Activated T-helper 9 cell treated with anti-CD3 and anti-CD28 coated beads, Interleukin-2, amount 50 U/mL, for 16 hours (primary cell): Measurements from ENCODE around the gene ARHGAP29.

Source experiments
- DNase-seq: peaks from one replicate; pipeline ENCODE4 v3.0.0-alpha.2; 2020; ENCODE audit warnings: low read depth

The ARHGAP29 gene

GRCh38 chr1:94265011-94265422 lies 27.6 kb upstream of the ARHGAP29 start:
- no peak for DNase-seq

GRCh38 chr1:94260635-94261387 lies 23.4 kb upstream of the ARHGAP29 start:
- DNase-seq, result no peak

DNA sequence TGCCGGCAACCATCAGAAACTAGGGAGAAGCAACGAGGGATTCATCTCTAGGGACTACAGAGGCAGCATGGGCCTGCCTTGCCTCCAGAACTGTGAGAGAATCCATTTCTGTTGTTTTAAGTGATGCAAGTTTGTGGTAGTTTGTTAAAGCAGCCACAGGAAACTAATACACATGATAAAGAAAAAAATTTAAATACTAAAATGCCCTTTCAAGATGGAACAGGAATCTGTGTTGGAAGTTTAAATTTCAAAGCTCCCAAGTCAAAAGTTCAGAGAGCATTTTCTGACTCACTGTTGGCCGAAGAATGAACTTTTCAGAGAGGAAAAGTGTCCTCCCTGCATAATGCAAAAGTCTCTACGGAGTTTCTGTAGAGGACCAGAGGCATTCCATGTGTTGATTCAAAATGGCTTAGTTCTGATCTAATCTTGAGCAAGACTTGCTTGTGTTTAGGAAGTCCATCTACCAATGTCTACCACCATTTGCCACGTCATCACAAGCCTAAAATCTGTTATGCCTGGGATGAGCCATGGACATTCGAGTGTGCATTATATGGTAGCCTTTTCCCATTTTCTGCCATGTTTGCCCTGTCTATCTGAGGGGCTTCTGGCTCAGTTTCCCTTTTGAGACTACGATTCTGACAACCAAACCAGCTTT lies 22.4 kb upstream of the ARHGAP29 start:
- no peak for DNase-seq

- DNase-seq, result no peak
These were observed 21.5 kb upstream of the ARHGAP29 start for GRCh38 chr1:94258873-94259331.

DNA sequence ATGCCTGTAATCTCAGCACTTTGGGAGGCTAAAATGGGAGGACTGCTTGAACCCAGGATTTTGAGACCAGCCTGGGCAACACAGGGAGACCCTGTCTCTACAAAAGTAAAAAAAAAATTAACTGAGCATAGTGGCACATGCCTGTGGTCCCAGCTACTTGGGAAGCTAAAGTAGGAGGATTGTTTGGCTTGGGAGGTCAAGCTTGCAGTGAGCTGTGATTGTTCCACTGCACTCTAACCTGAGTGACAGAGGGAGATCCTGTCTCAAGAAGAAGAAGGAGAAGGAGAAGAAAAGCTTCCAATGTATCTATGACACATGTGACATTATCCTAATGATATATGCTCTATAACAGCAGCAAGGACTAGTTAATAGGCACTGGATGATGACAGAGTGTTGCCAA lies 20.1 kb upstream of the ARHGAP29 start:
- DNase-seq, result no peak

GRCh38 chr1:94255476-94255875 lies 18.1 kb upstream of the ARHGAP29 start:
- no peak for DNase-seq

GRCh38 chr1:94254073-94254810 lies 16.9 kb upstream of the ARHGAP29 start:
- no peak for DNase-seq

DNA sequence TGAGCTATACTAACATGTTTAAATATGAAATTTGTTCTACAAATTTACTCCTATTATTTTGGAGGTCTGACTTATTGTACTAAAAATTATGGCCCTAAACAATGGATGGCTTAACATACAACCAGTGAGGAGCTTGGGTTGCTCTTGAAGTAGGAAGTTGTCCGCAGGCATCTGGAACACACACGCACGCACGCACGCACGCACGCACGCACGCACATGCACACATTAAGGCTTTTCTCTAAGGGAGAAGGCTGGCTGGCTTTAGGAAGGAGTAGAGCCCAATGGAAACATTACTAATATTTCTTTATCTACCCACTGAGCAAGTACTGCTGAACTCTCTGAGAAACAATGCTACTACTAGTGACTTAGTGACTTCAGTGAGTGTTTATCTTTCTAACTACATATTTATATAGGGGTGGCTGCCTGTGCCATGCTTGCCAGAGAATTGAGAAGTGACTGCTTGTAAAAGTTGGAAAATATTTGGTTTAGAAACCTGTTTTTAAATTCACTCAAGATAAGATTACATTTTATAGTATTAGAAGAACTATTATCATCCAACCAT lies 16.2 kb upstream of the ARHGAP29 start:
- DNase-seq, result no peak

DNA sequence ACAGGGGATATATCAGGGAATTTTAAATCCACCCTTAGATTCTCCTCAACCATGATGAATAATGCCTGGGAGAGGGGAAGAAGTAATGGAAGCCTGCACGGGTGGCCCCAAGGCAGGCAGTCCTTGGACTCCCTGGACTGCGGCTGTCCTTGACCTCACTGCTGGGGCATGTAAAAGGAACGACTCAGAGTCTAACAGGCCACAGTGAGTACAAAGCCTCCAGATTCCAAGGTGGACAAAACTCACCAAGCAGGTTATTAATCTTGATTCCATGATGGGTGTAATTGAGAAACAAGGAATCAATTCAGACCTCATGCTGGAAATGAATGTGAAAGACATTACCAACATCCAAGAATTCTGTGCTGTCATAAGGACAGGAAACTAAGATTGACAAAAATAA lies 13.0 kb upstream of the ARHGAP29 start:
- DNase-seq, result no peak

DNA sequence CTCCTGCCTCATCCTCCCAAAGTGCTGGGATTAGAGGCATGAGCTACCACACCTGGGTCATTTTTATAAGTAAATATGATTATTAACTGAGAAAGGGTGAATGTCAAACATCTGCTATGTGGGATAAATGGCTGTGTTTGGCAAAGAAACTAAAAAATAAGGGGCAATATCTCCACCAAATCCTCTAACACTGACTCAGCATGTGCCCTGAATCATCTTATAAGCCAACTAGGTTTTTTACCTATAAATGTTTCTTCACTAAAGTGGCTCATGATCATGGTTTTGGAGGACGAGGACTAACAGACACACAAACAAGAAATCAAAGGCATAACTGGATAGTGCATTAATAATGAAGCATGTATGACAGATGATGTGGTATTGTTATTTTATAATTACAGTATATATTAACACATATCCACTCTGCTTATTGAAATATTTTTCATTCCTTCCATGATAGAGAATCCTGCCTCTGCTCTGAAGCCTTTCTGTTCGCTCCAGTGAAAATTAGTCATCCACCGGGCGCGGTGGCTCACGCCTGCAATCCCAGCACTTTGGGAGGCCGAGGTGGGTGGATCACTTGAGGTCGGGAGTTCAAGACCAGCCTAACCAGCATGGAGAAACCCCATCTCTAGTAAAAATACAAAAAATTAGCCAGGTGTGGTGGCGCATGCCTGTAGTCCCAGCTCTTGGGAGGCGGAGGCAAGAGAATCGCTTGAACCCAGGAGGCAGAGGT lies 11.7 kb upstream of the ARHGAP29 start:
- no peak for DNase-seq

GRCh38 chr1:94247138-94248094 lies 10.0 kb upstream of the ARHGAP29 start:
- DNase-seq, result no peak

DNA sequence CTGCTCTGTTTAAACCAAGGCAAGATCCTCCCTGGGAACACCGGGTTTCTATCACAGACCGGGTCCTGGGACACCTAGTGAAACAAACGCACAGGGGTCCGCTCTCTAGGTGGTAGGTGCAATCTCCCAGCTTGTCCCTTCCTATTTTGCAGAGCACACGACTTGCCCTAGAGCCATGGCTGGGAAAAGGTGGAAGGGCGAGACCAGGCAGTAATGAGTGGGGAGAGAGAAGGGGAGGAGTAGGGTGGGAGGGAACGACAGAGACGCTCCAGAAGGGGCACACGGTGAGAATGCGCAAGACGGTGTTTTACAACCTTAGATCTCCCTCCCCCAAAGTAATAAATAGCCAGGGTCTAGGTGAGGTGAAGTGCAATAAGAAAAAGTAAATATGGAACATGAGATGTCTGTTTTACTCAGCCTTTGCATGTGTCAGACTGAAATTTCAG lies 9.3 kb upstream of the ARHGAP29 start:
- no peak for DNase-seq

DNA sequence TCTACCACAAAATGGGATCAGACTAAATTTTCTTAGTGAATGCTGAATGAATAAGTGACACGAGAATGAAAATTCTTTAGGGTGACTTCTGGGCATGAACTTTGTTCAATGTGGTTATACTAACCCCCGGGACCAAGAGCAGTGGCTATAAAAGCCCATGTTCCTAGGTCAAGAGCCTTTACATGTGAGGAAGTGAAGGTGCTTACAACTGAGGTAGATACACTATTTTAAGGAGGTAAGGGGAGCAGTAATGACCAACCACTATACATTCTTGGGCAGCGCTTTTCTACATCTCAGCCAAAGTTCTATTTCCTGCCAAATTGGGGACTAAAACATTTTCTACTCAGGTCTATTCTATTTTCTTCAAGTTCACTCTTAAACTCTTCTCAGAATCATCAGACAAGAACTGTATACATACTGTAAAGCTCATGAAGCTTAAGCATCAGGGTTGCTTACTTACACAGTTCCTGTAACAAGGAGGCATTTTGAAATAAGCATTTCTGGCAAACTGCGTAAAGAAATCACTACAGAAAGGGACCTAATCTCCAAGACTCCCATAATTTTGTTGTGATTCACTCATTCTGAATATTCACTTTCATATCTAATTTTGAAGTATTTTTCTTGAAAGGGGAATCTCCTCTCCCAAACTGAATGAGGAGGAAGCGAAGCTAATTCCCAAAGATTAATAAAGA lies 8.5 kb upstream of the ARHGAP29 start:
- DNase-seq, result no peak

GRCh38 chr1:94244816-94245215 lies 7.4 kb upstream of the ARHGAP29 start:
- DNase-seq, result no peak

DNA sequence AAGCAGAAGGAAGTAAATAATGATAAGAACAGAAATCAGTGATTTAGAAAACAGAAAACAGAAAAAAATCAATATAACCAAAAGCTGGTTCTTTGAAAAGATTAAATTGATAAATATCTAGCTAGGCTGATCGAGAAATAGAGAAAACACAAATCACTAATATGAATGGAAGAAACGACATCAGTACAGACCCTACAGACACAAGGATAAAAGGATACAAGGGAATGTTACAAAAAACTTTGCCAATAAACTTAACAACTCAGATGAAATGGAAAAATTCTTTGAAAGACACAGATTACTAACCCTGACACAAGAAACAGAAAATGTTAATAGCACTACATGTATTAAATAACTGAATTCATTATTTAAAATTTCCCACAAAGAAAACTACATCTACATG lies 6.3 kb upstream of the ARHGAP29 start:
- no peak for DNase-seq

GRCh38 chr1:94240822-94241221 lies 3.4 kb upstream of the ARHGAP29 start:
- no peak for DNase-seq

GRCh38 chr1:94239796-94240195 lies 2.4 kb upstream of the ARHGAP29 start:
- no peak for DNase-seq

DNA sequence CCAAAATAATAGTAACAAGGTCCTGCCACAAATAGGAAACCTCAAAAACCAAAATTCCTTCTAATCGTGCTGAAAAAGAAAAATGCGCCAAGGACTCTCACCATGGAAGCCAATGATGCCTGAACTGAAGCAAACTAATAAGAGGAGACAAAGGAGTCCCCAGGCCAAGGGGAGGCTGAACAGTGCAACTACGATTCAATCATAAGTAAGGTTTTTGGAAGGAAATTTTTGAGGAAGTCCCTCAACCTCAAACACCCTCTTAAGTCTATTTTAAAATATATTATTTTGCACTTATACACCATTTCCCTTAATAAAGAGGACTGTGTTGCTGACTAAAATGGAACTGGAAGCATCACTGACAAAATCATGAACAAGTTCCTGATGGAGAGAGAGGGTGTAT lies 1.7 kb upstream of the ARHGAP29 start:
- no peak for DNase-seq

- DNase-seq, result no peak
These were observed 624 bp downstream of the ARHGAP29 start for GRCh38 chr1:94236630-94237290.
